ENCODE results near the gene STARD6.
"Not testable (repeated sequence)": the region's sequence is repeated elsewhere in the genome, so short reads cannot be mapped to it uniquely, and the experiment has no call there.

Gene STARD6

GRCh38 chr18:54357660-54358494, at the start of gene STARD6, which contains the start of gene C18orf54:
Gene STARD6 (minus strand): TSS chr18:54357858. CDS start chr18:54354573, 3,285 bp downstream.
Gene C18orf54 (plus strand): TSS chr18:54357906. CDS start chr18:54360573, 2,667 bp downstream.
- peak; percentile 71 to 77 for DNase-seq (ENCODE audit: low read depth in 2 of 2, low spot score in 1 of 2)

- no peak for DNase-seq (ENCODE audit: low read depth in 2 of 2, low spot score in 1 of 2)
These were observed 47.6 kb upstream of the STARD6 start for GRCh38 chr18:54405290-54405689.

GRCh38 chr18:54396760-54397159, 39.1 kb upstream of the STARD6 start:
- DNase-seq (ENCODE audit: low read depth in 2 of 2, low spot score in 1 of 2): no peak

- no peak for DNase-seq (ENCODE audit: low read depth in 2 of 2, low spot score in 1 of 2)
These were observed 36.1 kb upstream of the STARD6 start for GRCh38 chr18:54393648-54394294.

GRCh38 chr18:54392543-54393023, 34.9 kb upstream of the STARD6 start:
- DNase-seq (ENCODE audit: low read depth in 2 of 2, low spot score in 1 of 2): no peak

- no peak for DNase-seq (ENCODE audit: low read depth in 2 of 2, low spot score in 1 of 2)
These were observed 33.2 kb upstream of the STARD6 start for GRCh38 chr18:54390838-54391237.

GRCh38 chr18:54389143-54389505, 31.5 kb upstream of the STARD6 start:
- no peak for DNase-seq (ENCODE audit: low read depth in 2 of 2, low spot score in 1 of 2)

GRCh38 chr18:54388203-54389142, 30.8 kb upstream of the STARD6 start:
- DNase-seq (ENCODE audit: low read depth in 2 of 2, low spot score in 1 of 2): no peak

- no peak for DNase-seq (ENCODE audit: low read depth in 2 of 2, low spot score in 1 of 2)
These were observed 30.0 kb upstream of the STARD6 start for GRCh38 chr18:54387631-54388030.

- not testable (repeated sequence) for DNase-seq (ENCODE audit: low read depth in 2 of 2, low spot score in 1 of 2)
These were observed 29.3 kb upstream of the STARD6 start for GRCh38 chr18:54386800-54387495.

GRCh38 chr18:54386043-54386442, 28.4 kb upstream of the STARD6 start:
- no peak for DNase-seq (ENCODE audit: low read depth in 2 of 2, low spot score in 1 of 2)

- DNase-seq (ENCODE audit: low read depth in 2 of 2, low spot score in 1 of 2): no peak
These were observed 25.1 kb upstream of the STARD6 start for GRCh38 chr18:54382733-54383252.

- DNase-seq (ENCODE audit: low read depth in 2 of 2, low spot score in 1 of 2): no peak
These were observed 24.4 kb upstream of the STARD6 start for GRCh38 chr18:54382076-54382475.

- no peak for DNase-seq (ENCODE audit: low read depth in 2 of 2, low spot score in 1 of 2)
These were observed 24.0 kb upstream of the STARD6 start for GRCh38 chr18:54381640-54382039.

GRCh38 chr18:54378057-54378456, 20.4 kb upstream of the STARD6 start:
- DNase-seq (ENCODE audit: low read depth in 2 of 2, low spot score in 1 of 2): no peak

- DNase-seq (ENCODE audit: low read depth in 2 of 2, low spot score in 1 of 2): no peak
These were observed 2.7 kb upstream of the STARD6 start for GRCh38 chr18:54360406-54360805.

- DNase-seq (ENCODE audit: low read depth in 2 of 2, low spot score in 1 of 2): no peak
These were observed 1.6 kb upstream of the STARD6 start for GRCh38 chr18:54359233-54359632.

- no peak for DNase-seq (ENCODE audit: low read depth in 2 of 2, low spot score in 1 of 2)
These were observed 910 bp upstream of the STARD6 start for GRCh38 chr18:54358495-54359040.

- no peak for DNase-seq (ENCODE audit: low read depth in 2 of 2, low spot score in 1 of 2)
These were observed 487 bp downstream of the STARD6 start for GRCh38 chr18:54357082-54357659.

- DNase-seq (ENCODE audit: low read depth in 2 of 2, low spot score in 1 of 2): no peak
These were observed 6.5 kb downstream of the STARD6 start for GRCh38 chr18:54351186-54351585.

Measured in stimulated activated CD8-positive, alpha-beta memory T cell treated with anti-CD3 and anti-CD28 coated beads, Interleukin-4, amount 100 ng/mL, for 4 hours (primary cell).